NCI-H526 treated with DMSO at 0.1 percent for 48 hours (cell line): Measurements from ENCODE around the gene ETV3.

ENCODE experiments used
- DNase-seq: peaks from one replicate; lab custom pipeline; 2025; lab: John Stamatoyannopoulos, UW

The ETV3 gene

DNA sequence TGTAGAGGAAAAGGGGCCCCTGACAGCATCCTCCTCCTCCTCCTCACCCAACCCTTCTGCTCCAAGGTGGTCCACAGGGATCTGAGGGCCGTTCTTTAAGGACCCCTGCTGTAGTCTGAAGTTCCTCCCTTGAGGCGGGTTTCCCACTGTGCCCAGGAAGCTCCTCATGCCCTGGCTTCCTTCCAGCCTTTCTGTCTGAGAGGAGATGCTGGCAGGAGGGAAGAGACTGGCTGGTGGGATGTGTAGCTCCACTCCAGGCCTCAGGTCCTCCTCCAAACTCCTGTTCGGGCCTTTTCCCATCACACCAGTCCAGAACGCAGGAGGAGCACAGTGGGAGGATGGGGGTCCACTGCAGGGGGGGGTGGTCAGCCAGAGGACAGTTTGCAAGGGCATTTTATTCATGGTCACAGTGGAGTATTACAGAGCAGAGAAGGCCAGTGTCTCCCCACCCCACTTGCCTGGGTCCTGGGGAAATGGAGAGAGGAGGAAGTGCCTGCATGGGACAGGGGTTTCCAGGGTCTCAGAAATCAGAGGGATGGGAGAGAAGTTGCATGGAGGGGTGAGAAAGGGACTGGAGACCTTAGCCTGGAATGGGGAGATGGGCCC lies 46.4 kb downstream of the ETV3 start:
- DNase-seq, result no peak

DNA sequence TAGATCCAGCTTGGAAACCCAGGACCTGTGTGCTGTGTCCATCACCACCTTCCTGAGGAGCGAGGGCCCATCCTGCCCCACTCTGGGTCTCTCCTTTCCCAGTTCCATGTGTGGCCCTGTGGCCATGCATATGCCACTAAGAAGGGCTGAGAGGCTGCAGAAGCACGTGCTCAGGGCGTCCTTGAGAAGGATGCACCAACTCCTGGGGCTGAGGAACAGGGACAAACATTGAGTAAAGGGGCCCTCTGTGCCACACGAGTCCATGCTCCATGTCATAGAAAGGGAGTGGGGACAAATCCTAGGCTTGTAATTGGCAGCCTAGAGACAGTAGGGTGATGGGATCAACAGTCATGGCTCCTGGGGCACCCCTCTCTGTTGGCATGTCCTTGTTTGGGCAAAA lies 47.0 kb downstream of the ETV3 start:
- DNase-seq, result no peak

DNA sequence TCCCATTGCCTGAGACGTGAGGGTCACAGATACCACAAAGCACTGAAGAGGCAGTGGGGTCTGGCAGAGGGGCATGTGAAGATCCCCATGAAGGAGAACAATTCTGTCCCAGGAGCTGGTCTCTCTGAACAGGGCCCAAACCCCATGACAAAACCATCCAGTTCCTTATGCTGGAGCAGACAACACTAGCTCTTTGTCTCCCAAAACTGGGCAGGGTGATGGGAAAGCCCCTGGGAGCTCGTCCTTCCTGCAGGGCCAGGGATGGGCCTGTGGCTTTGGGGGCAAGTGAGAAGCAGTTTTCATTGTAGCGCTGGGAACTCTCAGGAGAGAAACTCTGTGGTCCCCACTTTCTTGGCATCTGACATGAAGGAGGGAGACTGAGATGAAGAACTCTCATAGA lies 47.4 kb downstream of the ETV3 start:
- no peak for DNase-seq

DNA sequence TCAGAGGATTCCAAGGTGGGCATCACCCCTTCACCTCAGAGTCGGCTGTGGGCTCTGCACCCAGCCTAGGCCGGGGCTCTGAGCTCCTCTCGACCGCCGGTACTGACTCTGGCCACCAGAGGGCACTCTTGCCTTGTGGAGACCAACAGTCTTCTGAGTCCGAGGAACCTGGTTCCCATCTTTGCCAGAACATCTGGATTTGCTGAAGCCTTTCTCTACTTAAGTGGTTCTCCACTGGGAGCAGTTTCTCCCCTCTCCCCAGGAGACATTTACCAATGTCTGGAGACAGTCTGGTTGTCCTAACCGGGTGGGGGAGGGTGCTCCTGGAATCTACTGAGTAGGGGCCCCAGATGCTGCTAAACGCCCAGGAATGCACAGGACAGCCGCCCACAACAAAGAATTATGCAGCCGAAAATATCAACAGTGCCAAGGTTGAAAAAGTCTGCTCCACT lies 48.0 kb downstream of the ETV3 start:
- peak; percentile 53 for DNase-seq

DNA sequence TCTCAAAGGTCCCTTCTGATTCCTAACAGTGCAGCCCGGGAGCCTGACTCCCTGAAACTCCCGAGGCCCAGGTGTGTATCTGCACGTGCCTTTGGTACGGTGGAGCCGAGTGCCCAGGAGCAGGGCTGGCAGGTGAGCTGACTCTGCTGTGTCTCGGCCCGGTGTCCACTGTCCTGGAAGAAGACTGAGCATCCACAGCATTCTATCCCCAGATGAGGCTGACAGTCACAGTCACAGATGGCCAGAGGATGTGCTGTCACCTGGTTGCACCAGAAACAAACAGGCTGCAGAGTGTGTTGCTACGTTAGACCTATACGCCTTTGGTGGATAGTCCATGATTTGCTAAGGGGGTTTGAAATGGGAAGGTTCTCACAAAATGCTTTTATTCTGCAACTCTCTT lies 48.4 kb downstream of the ETV3 start:
- no peak for DNase-seq

DNA sequence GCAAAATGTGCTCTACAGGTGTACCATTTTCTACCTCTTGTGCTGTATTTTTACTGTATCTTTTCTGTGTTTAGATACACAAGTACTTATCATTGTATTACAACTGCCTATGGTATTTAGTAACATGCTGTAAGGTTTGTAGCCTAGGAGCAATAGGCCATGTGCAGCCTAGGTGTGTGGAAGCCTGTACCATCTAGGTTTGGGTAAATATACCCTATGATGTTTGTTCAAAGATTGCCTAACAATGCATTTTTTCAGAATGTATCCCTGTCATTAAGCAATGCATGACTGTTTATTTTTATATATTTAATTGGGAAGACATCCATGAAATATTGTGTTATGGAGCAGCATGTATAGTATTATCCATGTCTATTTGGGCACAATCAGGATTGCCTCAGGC lies 49.6 kb downstream of the ETV3 start:
- no peak for DNase-seq

DNA sequence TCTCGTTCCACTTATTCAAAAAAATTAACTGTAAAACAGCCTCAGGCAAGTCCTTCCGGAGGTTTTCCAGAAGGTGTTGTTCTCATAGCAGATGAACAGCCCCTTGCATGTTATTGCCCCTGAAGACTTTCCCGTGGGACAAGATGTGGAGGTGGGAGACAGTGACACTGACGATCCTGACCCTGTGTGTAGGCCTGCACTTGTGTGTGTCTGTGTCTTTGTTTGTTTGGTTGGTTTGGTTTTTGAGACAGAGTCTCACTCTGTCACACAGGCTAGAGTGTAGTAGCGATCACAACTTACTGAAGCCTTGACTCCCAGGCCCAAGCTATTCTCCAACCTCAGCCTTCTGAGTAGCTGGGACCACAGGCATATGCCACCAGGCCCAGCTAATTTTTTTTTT lies 51.2 kb downstream of the ETV3 start:
- DNase-seq, result no peak

DNA sequence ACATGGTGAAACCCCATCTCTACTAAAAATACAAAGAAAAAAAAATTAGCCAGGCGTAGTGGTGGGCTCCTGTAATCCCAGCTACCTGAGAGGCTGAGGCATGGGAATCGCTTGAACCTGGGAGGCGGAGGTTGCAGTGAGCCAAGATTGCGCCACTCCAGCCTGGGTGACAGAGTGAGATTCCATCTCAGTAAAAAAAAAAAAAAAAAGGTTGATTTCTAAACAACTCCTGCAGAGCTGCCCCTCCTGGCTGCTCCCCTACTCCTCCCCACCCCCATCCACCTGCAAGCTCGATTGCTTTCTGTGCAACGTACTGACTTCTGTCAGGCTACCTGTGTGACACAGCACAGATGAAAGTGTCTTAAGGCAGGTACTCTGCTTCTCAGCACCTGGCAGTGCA lies 51.9 kb downstream of the ETV3 start:
- DNase-seq, result no peak

DNA sequence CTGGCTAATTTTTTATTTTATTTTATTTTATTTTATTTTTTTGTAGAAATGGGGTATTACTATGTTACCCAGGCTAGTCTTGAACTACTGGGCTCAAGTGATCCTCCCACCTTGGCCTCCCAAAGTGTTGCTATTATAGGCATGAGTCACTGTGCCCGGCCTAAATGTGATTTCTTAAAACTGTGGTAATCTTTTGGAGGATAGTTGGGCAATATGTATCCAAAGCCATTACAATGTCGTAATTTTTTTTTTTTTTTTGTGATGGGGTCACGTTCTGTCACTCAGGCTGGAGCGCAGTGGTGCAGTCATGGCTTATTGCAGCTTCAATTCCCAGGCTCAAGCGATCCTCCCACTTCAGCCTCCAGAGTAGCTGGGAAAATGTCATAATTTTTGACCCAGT lies 52.8 kb downstream of the ETV3 start:
- DNase-seq, result no peak

DNA sequence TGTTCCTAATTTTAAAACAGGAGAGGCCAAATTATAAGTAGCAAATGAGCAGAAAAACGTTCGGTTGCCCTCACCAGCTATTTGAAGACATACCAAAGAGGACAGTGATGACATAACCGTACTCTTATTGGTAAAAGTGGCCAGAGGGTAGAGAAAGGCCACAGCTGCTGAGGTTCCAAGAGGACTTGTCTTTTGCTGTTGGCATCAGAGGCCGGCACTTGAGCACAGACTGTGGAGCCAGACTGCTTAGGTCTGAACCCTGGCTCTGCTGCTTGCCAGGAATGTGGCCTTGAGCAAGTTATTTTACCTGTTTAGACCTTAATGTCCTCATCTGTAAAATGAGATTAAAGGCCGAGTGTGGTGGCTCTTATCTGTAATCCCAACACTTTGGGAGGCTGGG lies 53.5 kb downstream of the ETV3 start:
- no peak for DNase-seq

DNA sequence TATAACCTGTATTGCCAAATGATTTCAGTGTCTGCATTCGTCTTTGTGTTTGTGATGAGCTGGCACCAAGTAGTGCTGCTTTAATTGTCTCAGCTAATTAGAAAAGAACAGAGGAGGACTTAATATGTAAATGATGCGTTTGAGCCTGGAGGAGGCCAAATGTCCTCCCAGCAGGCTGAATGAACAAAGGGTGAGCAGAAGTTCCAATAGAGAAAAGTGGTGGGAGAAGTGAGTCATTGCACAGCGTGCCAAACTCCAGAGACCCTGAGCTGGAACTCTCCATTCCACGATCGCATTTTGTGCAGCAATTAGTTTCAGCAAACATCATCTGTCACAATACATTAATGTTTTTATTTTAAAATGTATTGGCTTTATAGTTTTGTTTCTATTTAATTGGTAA lies 56.5 kb downstream of the ETV3 start:
- no peak for DNase-seq

DNA sequence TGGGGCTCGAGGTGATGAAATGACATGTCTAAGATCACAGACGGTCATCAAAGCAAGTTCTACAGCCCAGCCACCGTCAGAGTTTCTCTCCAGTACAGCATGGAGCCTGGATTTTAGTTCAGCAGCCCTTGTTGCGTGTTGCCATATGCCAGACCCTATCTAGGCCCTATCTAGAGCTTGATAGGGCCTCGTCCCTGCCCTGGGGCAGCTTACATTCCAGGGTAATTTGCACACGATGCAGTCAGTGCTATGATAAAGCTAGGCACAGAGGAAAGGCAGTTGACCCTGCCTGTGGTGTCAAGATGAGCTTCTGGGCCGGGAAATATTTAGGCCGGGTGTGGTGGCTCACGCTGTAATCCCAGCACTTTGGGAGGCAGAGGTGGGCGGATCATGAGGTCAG lies 57.5 kb downstream of the ETV3 start:
- no peak for DNase-seq

DNA sequence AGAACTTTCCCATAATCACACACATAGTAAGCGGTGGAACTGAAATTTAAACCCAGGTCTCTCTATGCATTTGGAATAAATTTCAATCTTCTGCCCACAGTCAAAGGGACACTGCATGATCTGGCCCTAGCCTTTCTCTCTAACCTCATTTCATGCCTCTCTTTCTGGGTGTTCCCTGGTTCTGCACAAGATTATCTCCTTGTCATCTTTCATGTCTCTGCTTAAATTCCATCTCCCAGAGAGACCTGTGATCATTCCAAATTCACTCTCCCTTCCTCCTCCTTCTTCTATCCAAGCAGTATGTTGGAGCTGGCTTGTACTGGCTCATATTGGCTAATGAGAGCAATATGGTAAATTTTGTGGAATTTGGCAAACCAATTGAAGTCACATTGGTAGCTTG lies 60.8 kb downstream of the ETV3 start:
- DNase-seq, result no peak

DNA sequence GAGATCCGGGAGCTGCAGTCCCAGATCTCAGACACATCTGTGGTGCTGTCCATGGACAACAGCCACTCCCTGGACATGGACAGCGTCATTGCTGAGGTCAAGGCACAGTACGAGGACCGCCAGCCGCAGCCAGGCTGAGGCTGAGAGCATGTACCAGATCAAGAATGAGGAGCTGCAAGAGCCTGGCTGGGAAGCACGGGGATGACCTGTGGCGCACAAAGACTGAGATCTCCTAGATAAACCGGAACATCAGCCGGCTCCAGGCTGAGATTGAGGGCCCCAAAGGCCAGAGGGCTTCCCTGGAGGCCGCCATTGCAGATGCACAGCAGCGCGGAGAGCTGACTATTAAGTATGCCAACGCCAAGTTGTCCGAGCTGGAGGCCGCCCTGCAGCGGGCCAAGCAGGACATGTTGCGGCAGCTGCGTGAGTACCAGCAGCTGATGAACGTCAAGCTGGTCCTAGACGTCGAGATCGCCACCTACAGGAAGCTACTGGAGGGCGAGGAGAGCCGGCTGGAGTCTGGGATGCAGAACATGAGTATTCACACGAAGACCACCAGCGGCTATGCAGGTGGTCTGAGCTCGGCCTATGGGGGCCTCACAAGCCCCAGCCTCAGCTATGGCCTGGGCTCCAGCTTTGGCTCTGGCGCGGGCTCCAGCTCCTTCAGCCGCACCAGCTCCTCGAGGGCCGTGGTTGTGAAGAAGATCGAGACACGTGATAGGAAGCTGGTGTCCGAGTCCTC lies 64.1 kb downstream of the ETV3 start:
- DNase-seq, result peak; percentile 85
